SK-N-SH (cell line): ENCODE results near the gene KCNH8. TPM values are rescaled to one million over a fixed set of nuclear protein-coding genes. Genes with fewer than 3 reads are reported as not detected.

Experiments
- CTCF ChIA-PET: fragments of 300-600, 350-600 bp; formaldehyde crosslinking; extraction: SDS; loops from one replicate; lab custom pipeline; 2021; lab: Yijun Ruan, JAX
- POLR2A ChIA-PET: fragments of 350-600 bp; sonication (Branson Sonifier 250); formaldehyde crosslinking; extraction: SDS; loops from one replicate; lab custom pipeline; 2020; ENCODE audit warnings: antibody characterized with exemption, inconsistent platforms; lab: Yijun Ruan, JAX
- DNase-seq: peaks from one replicate; pipeline ENCODE4 v3.0.0; 2012
- H2AFZ ChIP-seq: fragments of 200-600 bp; sonication (generic); 2 replicates; pipeline ENCODE4 v1.8.1; 2016; ENCODE audit warnings: antibody characterized with exemption, mild to moderate bottlenecking, low read depth
- H3F3A ChIP-seq: fragments of 200-600 bp; sonication (generic); replicated peaks from 2 replicates; pipeline ENCODE3; 2016; ENCODE audit warnings: antibody characterized with exemption, mild to moderate bottlenecking; ENCODE audit not compliant: insufficient read depth
- H3K27ac ChIP-seq, 2 experiments: fragments of 200-500 bp in 1 of 2; fragments of 200-600 bp in 1 of 2; sonication (Bioruptor generic) in 1 of 2; sonication (generic), shearing (Covaris generic) in 1 of 2; 2 replicates each; pipeline versions ENCODE4 v1.5.1 to v1.6.1; 2014 to 2016; ENCODE audit warnings: low read depth in 2 of 2, inconsistent platforms in 1 of 2, low read length in 1 of 2, mild to moderate bottlenecking in 1 of 2, mixed read lengths in 1 of 2
- H3K27me3 ChIP-seq: fragments of 200-600 bp; sonication (generic), shearing (Covaris generic); 2 replicates; pipeline ENCODE4 v1.6.1; 2016; ENCODE audit warnings: mixed run types; ENCODE audit not compliant: insufficient read depth
- H3K36me3 ChIP-seq, 2 experiments: fragments of 200-500 bp in 1 of 2; fragments of 200-600 bp in 1 of 2; sonication (Bioruptor generic) in 1 of 2; sonication (generic) in 1 of 2; replicated peaks in 1 of 2; 2 replicates each; pipeline versions ENCODE3 to v1.5.1; 2014 to 2016; ENCODE audit warnings: low read length in 1 of 2, mild to moderate bottlenecking in 1 of 2; ENCODE audit not compliant: insufficient read depth in 2 of 2, control insufficient read depth in 1 of 2
- H3K4me1 ChIP-seq, 2 experiments: fragments of 200-500 bp in 1 of 2; fragments of 200-600 bp in 1 of 2; sonication (Bioruptor generic) in 1 of 2; sonication (generic), shearing (Covaris generic) in 1 of 2; 2 replicates each; pipeline versions ENCODE4 v1.5.1 to v1.6.1; 2014 to 2016; ENCODE audit warnings: low read depth in 1 of 2, low read length in 1 of 2, mixed run types in 1 of 2; ENCODE audit not compliant: insufficient read depth in 2 of 2, control insufficient read depth in 1 of 2
- H3K4me2 ChIP-seq: fragments of 200-600 bp; sonication (generic), shearing (Covaris generic); 2 replicates; pipeline ENCODE4 v1.6.1; 2017; ENCODE audit warnings: mixed run types
- H3K4me3 ChIP-seq, 2 experiments: fragments of 200-500 bp in 1 of 2; fragments of 200-600 bp in 1 of 2; sonication (Bioruptor generic) in 1 of 2; sonication (generic), shearing (Covaris generic) in 1 of 2; 2 replicates each; pipeline versions ENCODE4 v1.5.1 to v1.8.1; 2014 to 2016; ENCODE audit warnings: low read depth in 2 of 2, inconsistent platforms in 1 of 2, low read length in 1 of 2, mild to moderate bottlenecking in 1 of 2, mixed read lengths in 1 of 2, moderate library complexity in 1 of 2
- H3K79me2 ChIP-seq: fragments of 200-600 bp; sonication (generic); 2 replicates; pipeline ENCODE4 v1.8.1; 2017; ENCODE audit warnings: mild to moderate bottlenecking; ENCODE audit not compliant: insufficient read depth
- H3K9ac ChIP-seq: fragments of 200-600 bp; sonication (generic); 2 replicates; pipeline ENCODE4 v1.6.1; 2017; ENCODE audit warnings: mixed run types
- H3K9me2 ChIP-seq: fragments of 200-600 bp; sonication (generic); 2 replicates; pipeline ENCODE4 v1.6.1; 2017; ENCODE audit warnings: mixed run types
- H3K9me3 ChIP-seq: fragments of 200-600 bp; sonication (generic); 2 replicates; pipeline ENCODE4 v1.6.1; 2017; ENCODE audit warnings: mixed run types, mild to moderate bottlenecking, moderate library complexity
- H4K20me1 ChIP-seq: fragments of 200-600 bp; sonication (generic); 2 replicates; pipeline ENCODE4 v1.6.1; 2017; ENCODE audit warnings: mild to moderate bottlenecking, mixed run types; ENCODE audit not compliant: insufficient read depth
- CTCF ChIP-seq: fragments of 200-600 bp; sonication (generic); IDR thresholded peaks from 2 replicates; pipeline ENCODE4 v1.6.1; 2017; ENCODE audit warnings: antibody characterized with exemption, mild to moderate bottlenecking, moderate library complexity
- ELF1 ChIP-seq: IDR thresholded peaks from 2 replicates; pipeline ENCODE4 v1.4.0; 2012
- FOSL2 ChIP-seq: IDR thresholded peaks from 2 replicates; pipeline ENCODE4 v1.4.0; 2012; ENCODE audit warnings: low read depth, mild to moderate bottlenecking, moderate library complexity, borderline replicate concordance
- FOXJ3 ChIP-seq: sonication (generic); formaldehyde crosslinking; IDR thresholded peaks from 2 replicates; pipeline ENCODE4 v1.5.1; 2020; ENCODE audit warnings: mild to moderate bottlenecking, missing genetic modification reagents
- GATA2 ChIP-seq: sonication (generic); formaldehyde crosslinking; IDR thresholded peaks from 2 replicates; pipeline ENCODE4 v1.5.0; 2020; ENCODE audit warnings: mild to moderate bottlenecking, missing genetic modification reagents
- IRF3 ChIP-seq: fragments of 150-350 bp; IDR thresholded peaks from 2 replicates; pipeline ENCODE4 v1.6.1; 2016; ENCODE audit warnings: mild to moderate bottlenecking, low read depth, low read length
- JUND ChIP-seq: IDR thresholded peaks from 2 replicates; pipeline ENCODE4 v1.4.0; 2012
- MAX ChIP-seq: IDR thresholded peaks from 2 replicates; pipeline ENCODE4 v1.4.0; 2012; ENCODE audit warnings: low read depth
- MEF2A ChIP-seq: IDR thresholded peaks from 2 replicates; pipeline ENCODE4 v1.4.0; 2012; ENCODE audit warnings: low read depth, borderline replicate concordance
- NRF1 ChIP-seq: IDR thresholded peaks from 2 replicates; pipeline ENCODE4 v1.6.1; 2012; ENCODE audit warnings: low read depth, mild to moderate bottlenecking, low read length
- PBX3 ChIP-seq: IDR thresholded peaks from 2 replicates; pipeline ENCODE4; 2012
- REST ChIP-seq: IDR thresholded peaks from 2 replicates; pipeline ENCODE4 v1.6.1; 2012; ENCODE audit warnings: mild to moderate bottlenecking, low read depth, low read length, moderate library complexity
- RFX5 ChIP-seq: IDR thresholded peaks from 2 replicates; pipeline ENCODE4 v1.6.1; 2012; ENCODE audit warnings: mild to moderate bottlenecking, improper control_type of control experiment, low read length
- RXRA ChIP-seq: IDR thresholded peaks from 2 replicates; pipeline ENCODE4 v1.4.0; 2012; ENCODE audit warnings: low read depth, mild to moderate bottlenecking, borderline replicate concordance
- SIN3A ChIP-seq: IDR thresholded peaks from 2 replicates; pipeline ENCODE4 v1.6.1; 2012; ENCODE audit warnings: low read depth, mild to moderate bottlenecking, low read length, moderate library complexity, borderline replicate concordance
- SMC3 ChIP-seq: IDR thresholded peaks from 2 replicates; pipeline ENCODE4 v1.6.1; 2012; ENCODE audit warnings: low read depth, low read length, improper control_type of control experiment
- TCF12 ChIP-seq: IDR thresholded peaks from 2 replicates; pipeline ENCODE4 v1.4.0; 2012
- WGBS: methylation state at CpG from one replicate; pipeline ENCODE4 v1.1.6; 2017; ENCODE audit warnings: low lambda C conversion rate; 5-methylcytosine and 5-hydroxymethylcytosine counted together
- polyA plus RNA-seq, 3 experiments: library from polyadenylated mRNA; depleted of rRNA; stranded (reverse); fragments of >200 nt; gene quantifications; 2 replicates each; pipeline ENCODE4 v1.2.3, GENCODE V29; 2012
- TF ChIP-seq, protein P1 (sequence below): IDR thresholded peaks from 2 replicates; pipeline ENCODE4 v1.4.0; 2012; ENCODE audit warnings: low read depth, borderline replicate concordance

KCNH8 gene
- polyA plus RNA-seq, 1 of the 3 experiments (the other 2 are of a cell fraction) = 0.05 TPM

- no peak for DNase-seq
- Histone ChIP-seq H3K9ac (no peak overlapping the region), H3K27ac (no peak overlapping the region), H2AFZ (no peak overlapping the region), H3K79me2 (no peaks in the 10 kb centered on the region), H3K9me2 (no peaks in the 10 kb centered on the region), H4K20me1 (no peaks in the 10 kb centered on the region), H3K36me3 (no peaks in the 10 kb centered on the region), H3K9me3 (no peaks in the 10 kb centered on the region), H3K4me2 (no peak overlapping the region), H3K4me3 (no peak overlapping the region), H3K4me1 (no peaks in the 10 kb centered on the region), H3K27me3 (no peaks in the 10 kb centered on the region), H3F3A (no peaks in the 10 kb centered on the region)
- TF ChIP-seq ELF1 = no peak
- TF ChIP-seq CTCF = no peak
- TF ChIP-seq NRF1 = no peak
- TF ChIP-seq MEF2A = no peak
- no peak for TF ChIP-seq MAX
- TF ChIP-seq REST = no peak
- no peak for TF ChIP-seq JUND
- CTCF ChIA-PET = no interaction called here
- 27% methylated on average over 3 of the region's 3 CpGs for WGBS
- POLR2A ChIA-PET = no interaction called here
These were observed 136.7 kb downstream of the KCNH8 start for GRCh38 chr3:19284974-19285373.

GRCh38 chr3:19293295-19293694 is 145.0 kb downstream of the KCNH8 start:
- POLR2A ChIA-PET = no interaction called here
- no peaks in the 10 kb centered on the region for H3K36me3 ChIP-seq
- TF ChIP-seq RFX5 (no peak), MAX (no peak), JUND (no peak), SIN3A (no peak), TCF12 (no peak), FOSL2 (no peak), FOXJ3 (no peak), SMC3 (no peak), GATA2 (CRISPR knock-in tag) (no peak), RXRA (no peak), MEF2A (no peak), ELF1 (no peak), PBX3 (no peak), IRF3 (no peak), NRF1 (no peak)
- TF ChIP-seq, protein P1, sequence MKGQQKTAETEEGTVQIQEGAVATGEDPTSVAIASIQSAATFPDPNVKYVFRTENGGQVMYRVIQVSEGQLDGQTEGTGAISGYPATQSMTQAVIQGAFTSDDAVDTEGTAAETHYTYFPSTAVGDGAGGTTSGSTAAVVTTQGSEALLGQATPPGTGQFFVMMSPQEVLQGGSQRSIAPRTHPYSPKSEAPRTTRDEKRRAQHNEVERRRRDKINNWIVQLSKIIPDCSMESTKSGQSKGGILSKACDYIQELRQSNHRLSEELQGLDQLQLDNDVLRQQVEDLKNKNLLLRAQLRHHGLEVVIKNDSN = no peak

More at GRCh38 chr3:19293295-19293694, 145.0 kb downstream of the KCNH8 start:
- CTCF ChIA-PET = interaction anchor here (1.0 to 1.6 kb wide), 2 partner anchors 11 to 55 kb away, joined by 3 read pairs; no protein-coding TSS in a partner anchor
- Histone ChIP-seq H3F3A (no peaks in the 10 kb centered on the region), H3K79me2 (no peaks in the 10 kb centered on the region), H3K4me1 (no peaks in the 10 kb centered on the region), H3K9ac (no peak overlapping the region), H2AFZ (no peak overlapping the region), H3K9me2 (no peaks in the 10 kb centered on the region), H3K9me3 (no peaks in the 10 kb centered on the region), H4K20me1 (no peaks in the 10 kb centered on the region), H3K4me2 (no peak overlapping the region), H3K27ac (no peak overlapping the region), H3K27me3 (no peaks in the 10 kb centered on the region), H3K4me3 (no peak overlapping the region)
- no peak for DNase-seq
- WGBS = 46% methylated on average over 4 of the region's 4 CpGs
